GF-D8 (cell line): Measurements from ENCODE around the gene DPM1.

Experiments
- DNase-seq: peaks from one replicate; lab custom pipeline; 2025; lab: John Stamatoyannopoulos, UW

Gene DPM1

DNA sequence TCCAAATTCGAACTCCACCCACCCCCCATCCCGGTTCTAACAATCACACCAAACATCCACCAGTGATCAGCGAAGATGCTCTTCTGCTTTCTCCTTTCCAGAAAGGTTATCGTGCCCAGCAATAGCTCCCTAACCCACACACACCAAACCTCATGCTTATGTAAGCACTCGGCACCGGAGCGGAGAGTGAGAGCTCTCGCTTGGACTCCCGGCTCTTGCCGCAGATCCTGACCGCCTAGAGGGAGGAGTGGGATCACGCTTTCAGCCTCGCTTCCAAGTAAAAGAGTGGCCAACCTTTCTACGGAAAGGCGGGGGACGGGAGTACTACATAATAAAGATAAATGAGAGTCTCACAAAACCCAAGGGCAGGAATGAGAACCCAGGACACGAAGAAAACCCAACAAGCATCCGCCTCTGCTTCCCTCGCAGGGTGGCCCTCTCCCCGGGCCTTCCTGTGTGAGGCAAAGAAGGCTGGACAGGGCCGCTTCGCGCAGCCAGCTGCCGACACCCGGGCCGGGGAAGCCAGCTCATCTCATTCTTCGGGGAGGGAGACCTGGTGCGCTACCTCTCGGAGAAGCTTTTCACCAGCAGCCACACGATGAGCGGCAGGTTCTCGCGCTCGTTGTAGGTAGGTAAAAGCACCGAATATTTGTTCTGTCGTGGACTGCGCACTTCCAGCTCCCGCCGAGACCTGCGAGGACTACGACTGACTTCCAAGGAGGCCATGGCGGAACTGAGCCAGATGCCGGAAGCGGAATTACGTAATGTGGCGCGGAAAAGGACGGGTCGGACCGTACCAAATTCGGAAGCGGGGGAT lies at the start of gene DPM1:
Gene DPM1, minus strand, starts transcription at position 735 of the 817 bp plus-strand sequence. Its CDS starts 9 bp downstream, at position 726.
- peak; percentile 85 for DNase-seq

DNA sequence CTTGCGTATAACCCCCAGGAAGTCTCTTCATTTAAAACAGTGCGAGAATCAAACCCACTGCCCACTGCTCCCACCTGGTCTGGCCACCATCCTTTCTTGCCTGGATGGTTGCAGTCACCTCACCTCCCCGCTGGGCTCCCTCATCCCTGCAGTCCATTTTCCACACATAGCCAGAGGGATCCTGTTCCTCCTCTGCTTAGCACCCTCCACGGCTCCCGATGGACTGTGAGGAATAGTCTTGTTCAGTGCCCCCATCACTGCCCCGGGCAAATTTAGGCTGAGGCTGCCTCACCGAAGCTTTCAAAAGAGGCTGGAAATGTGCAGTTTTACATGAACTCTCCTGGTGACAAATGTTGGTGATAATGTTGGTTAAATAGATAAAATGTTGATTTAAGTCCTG lies 46.9 kb upstream of the DPM1 start:
- DNase-seq: no peak

DNA sequence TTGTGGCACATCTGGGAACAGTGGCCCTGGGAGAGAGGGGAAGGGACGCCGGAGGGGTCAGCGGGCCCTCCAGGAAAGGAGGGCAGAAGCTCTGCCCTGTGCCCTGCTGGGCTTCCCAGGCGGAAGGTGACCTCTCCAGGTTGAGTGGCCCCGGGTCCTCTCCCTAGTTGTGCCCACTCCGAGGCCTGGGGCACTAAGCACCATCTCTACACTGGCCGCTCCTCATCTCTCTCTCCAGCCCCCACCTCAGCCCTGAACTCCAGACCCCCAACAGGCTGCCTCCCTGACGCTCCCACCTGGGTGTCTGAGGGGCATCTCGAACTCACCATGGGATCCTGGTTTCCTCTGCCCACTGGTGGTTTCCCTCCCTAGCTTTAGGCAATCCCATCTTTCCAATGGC lies 46.4 kb upstream of the DPM1 start:
- DNase-seq: no peak

DNA sequence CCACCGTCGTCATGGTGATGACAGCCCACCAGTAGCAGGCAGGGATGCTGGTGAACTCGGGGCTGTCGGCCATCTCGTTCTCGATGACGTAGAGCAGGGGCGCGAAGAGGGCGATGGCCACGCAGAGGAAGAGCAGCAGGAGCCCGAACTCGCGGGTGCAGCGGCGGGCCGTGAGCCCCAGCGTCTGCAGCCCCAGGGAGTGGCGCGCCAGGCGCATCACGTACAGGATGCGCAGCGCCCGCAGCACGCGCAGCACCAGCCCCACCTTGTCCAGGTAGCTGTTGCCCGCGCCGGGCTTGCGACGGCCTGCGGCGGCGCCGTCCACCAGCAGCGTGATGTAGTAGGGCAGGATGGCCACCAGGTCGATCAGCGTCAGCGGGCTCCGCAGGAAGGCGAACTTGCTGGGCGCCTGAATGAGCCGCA lies 46.0 kb upstream of the DPM1 start:
- no peak for DNase-seq

DNA sequence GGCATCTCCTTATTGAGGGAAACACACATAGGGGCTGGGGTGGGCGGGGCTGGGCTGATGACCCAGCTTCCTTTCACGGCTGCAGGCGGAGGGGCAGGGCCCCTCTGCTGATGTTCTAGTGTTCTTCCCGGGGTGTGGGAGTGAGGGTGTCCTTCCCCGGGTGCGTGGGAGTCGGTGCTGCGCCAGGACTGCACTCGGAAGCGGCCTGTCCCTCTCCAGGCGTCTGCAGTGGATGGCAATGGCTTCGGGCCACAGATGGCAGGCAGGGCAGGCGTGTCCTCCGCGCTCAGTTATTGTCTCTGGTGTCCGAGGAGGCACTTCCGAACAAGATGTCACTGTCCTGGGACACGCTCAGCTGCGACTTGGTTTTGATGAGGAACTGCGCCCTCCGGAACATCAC lies 45.4 kb upstream of the DPM1 start:
- DNase-seq: no peak

DNA sequence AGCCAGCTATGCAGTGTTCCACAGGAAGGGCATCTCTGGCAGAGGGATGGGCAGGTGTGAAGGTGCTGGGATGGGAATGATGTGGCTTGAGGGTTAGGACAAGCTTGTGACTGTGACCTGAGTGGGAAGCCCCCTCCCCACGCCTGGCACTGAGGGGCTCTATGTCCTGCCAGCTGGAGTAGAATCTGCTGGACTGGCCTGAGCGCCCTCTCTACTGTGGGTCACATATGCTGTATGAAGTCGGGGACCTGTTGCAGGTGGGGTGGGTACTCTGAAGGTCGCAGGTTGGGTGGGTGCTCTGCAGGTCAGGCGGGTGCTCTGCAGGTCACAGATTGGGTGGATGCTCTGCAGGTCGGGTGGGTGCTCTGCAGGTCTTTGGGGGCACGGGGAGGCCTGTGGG lies 44.3 kb upstream of the DPM1 start:
- no peak for DNase-seq

DNA sequence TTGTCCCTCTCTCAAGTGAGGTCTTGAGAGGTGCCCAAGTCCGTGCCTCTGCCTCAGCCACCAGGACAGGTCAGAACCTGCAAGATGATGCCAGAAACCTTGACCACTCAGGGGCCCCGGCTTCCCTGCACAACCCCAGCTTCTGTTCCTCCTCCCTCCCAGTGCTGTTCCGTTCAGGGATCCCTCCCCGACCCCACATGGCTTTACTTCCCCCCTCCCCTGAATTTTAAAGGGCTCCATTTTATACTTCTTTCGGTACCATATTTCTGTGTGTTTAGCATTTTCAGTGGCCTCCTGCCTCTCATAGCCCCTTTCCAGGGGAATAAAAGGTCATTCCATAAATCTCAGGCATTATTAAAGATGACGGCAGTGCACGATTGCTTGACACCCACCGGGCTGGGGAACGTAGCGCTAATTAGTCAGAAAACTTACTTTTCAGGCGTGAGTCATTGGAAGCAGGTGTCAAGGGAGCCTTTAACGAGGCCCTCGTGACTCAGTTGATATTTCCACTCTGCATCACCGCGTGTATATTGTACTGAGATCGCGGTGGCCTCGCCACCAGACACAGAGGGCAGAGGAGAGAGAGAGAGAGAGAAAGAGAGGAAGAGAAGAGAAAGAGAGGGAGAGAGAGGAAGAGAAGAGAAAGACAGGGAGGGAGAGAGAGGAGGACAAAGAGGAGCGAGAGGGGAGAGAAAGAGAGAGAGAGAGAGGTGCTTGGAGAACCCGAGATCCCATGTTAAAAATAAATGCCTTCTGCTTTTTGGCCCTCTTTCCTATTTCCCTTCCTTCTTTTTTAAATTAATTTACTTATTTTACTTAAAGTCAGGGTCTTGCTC lies 43.3 kb upstream of the DPM1 start:
- no peak for DNase-seq

DNA sequence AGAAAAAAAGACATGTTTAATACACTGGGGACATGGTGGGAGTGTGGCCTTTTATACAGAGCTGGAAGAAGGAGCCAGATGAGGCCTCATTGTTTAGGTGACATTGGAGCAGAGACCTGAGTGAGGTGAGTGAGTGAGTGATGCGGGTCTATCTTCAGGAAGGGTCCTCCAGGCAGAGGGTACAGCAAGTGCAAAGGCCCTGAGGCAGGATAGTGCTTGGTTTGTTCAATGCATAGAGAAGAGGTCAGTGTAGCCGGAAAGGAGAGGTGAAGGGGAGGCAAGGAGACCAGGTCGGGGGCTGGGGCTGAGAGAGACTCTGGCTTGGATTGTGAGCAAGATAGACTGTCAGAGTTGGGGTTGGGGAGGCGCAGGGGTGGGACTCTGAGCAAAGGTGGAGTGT lies 41.0 kb upstream of the DPM1 start:
- no peak for DNase-seq

DNA sequence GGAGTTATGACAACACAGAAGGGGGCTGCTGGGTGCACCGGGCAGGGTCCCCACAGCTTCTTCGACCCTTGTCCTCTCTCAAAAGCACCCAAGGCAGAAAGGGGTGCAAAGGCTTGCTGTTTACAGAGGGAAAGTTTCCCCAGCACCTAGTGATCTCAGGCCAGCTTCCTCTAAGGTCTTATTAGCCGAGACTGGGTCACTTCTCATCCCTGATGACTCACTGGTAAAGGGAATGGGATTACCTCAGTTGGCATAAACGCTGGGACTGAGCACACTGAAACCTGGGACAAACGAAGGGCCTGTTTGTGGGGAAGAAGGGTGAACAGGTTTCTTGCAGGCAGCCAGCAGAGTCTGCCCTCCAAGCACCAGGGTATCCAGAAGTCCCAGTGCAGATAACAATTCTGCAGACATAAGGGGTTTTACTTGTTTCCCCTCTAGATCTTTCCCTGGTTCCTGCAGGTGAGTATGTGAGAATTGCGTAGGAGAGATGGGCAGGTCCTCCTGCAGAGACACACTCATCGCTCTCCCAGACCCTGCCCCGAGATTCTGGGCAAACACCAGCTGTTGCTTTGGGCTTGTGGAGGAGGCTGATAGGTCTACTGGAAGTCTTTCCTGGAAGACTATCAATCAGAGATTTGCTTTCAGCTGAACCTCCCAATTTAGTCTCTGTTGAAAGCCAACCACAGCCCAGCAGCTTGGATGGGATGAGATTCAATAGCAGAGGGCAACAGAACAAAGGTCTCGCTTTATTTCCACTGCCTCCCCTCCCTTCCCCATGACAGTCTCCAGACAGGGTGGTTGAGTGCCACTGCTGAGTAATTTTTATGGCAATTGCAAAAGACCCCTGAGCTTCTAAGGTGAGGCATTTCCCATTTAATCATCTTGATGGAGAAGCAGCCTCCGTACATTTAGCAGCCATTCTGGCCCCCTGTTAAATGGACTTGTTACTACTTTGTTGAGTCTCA lies 38.9 kb upstream of the DPM1 start:
- DNase-seq: no peak

DNA sequence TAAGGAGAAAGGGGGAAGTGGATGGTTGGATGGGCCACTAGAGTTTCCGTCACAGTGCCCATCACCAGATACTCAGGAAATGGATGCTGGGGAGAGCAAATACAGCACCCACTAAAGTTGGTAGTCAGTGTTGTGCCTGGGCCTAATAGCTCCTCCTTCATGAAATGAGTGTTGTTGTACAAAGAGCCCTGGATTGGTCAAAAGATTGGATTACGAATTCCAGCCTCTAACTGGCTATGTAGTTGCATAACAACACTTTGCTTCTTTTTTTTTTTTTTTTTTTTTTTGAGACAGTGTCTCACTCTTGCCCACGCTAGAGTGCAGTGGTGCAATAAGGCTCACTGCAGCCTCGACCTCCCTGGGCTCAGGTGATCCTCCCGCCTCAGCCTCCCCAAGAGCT lies 37.2 kb upstream of the DPM1 start:
- DNase-seq: no peak

DNA sequence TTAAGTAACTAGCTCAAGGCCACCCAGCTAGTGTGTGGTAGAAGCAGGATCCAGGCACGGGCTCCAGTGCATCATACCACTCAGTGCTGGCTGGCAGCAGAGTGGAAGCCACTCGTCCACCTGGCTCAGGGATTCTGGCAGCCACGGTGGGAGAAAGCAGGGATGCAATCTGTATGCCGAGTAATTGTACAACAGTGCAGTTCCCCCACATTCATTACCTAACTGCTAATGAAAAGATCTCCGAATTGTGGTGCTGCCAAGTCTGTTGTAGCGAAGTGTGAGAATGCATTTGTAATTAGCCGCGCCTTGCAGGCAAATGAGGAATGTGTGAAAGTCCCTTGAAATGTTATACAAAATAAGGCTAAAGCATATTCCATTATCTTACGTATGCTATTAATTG lies 35.5 kb upstream of the DPM1 start:
- no peak for DNase-seq

DNA sequence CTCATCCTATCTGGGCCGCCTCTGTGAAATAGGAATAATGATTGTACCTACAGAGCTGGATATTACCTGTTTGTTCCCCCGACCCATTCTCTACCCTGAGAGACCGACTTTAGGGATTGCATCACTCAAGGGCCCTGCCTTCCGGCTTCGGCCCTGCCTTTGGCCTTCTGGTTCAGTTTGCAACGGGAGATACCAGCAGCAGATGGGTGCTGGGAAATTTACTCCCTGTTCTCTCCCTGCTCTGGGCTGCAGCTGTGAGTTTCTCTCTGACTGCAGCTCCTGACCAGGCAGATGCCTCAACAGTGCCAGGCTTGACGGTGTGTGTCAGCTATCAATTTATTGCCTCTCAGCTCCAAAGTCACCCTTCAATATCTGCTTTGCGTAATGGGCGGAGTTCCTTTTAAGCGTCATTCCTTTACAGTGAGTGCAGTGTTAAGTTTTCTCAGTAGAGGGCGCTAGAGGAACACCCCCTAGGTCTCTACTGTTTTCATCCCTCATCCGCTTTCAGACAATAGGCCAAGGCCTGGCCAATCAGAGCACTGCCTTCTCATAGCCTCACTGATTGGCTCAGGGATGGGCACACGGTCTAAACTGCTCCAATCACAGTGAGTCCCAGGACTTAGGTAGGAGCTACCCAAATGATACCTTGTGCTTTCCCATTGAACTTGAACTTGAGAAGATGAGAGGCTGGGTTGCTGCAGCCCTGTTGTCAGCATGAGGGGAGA lies 34.6 kb upstream of the DPM1 start:
- DNase-seq: peak; percentile 11

DNA sequence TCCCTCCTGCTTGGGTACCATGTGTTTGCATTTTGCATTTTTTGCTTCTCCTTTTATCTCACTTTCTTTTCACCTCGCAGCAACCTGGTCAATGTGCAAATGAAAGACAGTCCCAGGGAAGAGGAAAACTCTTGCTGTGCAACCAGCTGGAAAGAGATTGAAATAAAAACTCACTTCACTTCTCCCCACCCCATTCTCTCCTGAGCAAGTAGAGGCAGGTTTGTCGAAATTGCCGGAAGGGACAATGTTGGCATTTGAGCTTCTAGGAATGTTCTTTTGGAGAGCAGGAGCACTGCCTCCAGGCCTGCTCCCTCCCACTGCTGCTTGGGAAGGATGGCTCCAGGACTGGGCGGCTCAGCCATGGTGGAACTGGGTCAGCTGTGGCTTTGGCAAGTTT lies 34.0 kb upstream of the DPM1 start:
- no peak for DNase-seq

DNA sequence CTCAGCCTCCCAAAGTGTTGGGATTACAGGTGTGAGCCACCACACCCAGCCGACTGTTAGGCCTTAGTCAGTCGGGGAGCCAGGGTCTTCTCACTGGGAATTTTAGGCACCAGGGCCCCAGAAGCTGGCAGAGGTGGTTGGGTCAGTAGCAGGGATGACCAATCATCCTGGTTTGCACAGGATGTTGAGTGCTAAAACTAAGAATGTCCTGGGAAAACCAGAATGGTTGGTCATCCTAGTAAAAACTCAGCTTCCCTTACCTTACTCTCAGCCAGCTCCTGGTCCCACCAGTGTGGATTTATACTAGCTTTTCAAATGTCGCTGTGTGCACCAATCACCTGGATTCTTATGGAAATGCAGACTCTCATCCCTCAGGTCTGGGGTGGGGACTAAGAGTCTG lies 32.7 kb upstream of the DPM1 start:
- no peak for DNase-seq

DNA sequence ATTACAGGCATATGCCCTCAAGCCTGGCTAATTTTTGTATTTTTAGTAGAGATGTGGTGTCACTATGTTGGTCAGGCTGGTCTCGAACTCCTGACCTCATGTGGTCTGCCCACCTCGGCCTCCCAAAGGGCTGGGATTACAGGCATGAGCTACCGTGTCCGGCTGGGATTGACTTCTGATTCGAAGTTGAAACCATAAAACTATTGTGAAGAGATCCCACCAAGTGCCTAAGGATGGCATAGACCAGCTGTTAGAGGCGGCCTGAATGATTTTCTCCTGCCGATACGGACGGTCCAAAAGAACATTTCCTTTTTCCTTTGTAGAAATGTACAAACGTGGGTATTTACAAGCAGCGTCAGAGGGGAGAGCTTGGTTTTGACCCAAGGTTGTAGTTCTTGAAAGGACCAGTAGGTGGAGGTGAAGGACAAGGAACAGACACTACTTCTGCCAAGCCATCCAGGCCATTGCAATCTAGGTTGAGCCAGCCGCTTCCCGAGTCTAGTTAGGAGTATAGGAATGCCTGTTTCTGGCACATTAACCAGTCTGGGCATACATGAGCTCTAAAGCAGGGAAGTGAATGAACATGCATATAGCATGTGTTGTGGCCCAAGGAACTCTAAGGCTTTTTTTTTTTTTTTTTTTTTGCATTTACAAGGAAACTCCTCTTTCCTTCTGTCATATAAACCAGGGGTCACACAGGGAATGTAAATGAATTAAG lies 29.3 kb upstream of the DPM1 start:
- DNase-seq: peak; percentile 31

DNA sequence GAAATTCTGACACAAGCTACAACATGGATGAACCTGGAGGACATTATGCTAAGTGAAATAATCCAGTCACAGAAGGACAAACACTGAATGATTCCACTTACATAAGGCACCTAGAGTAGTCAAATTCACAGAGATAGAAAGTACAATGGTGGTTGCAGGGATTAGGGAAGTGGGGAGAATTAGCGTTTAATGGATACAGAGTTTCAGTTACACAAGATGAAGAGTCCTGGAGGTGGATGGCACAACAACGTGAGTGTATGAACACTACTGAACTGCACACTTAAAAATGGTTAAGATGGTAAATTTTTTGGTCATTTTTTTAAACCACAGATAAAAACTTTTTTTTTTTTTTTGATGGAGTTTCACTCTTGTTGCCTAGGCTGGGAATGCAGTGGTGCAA lies 25.0 kb upstream of the DPM1 start:
- DNase-seq: no peak

DNA sequence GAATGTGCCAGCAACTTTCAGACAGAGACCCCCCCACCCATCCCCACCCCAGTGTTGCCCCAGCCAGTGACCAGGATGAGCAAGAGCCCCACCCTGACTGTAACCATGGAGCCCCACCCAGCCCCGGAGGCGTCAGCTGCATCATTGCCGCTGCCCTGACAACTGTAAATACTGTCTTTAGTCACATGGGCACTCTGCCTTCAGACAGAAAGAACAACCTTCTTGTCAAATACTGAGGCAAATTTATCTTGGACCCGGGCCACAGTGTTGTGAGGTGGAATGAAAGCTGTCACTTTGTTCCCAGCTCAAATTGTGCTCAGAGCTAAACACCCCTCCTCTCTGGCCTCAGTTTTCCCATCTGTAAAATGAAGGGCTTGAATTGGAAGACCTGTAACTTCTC lies 24.0 kb upstream of the DPM1 start:
- no peak for DNase-seq

DNA sequence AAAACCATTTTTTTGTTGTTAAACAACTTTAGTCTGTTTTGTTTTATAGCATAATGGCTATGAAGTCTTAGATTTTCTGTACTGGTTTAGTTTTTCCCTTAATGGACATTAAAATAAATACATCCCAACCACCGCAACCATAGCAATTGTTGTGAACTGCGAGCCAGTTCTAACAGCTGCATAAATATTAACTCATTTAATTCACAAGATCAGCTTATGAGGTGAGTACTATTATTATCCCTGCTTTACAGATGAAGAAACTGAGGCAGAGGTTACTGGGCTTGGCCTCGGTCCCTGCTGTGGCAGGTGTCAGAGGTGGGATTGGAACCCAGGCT lies 23.3 kb upstream of the DPM1 start:
- no peak for DNase-seq

DNA sequence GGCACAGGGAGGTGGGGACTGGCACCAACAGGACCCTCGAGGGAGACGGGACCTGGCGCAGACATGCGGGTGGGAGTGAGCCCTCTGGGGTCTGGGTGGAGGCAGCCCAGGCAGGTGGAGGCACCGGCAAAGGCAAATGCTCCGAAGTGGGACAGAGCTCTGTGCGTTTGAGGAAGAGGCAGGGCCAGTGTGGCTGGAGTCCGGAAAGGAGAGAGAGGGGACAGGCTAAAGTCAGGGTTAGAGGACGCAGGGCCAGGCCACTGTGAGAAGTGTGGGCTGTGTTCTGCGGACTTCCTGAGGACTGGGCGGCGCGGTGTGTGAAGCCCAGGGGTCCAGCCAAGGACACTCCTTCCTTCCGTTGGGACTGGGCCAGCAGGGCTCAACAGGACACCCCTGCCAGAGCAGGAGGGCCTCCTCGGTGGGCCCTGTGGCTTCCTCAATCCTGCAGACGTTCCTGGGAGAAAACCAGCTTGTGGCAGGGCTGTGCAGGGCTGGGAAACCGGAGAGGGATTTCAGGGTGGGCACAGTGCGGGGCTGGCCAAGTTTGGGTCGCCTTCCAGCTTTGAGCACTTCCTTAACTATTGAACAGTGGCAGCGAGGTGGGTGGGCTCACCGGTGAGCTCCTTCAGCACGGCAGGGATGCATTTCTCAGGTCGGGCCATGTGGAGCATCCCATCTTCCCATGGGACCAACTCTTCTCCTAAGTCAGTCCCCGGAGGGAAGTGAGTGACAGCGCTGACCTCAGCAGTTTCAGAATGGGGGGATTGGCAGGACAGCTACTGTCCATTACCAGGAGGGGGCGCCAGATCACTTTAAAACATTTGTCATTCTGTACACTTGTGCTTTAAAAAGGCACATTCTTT lies 22.8 kb upstream of the DPM1 start:
- DNase-seq: peak; percentile 13

DNA sequence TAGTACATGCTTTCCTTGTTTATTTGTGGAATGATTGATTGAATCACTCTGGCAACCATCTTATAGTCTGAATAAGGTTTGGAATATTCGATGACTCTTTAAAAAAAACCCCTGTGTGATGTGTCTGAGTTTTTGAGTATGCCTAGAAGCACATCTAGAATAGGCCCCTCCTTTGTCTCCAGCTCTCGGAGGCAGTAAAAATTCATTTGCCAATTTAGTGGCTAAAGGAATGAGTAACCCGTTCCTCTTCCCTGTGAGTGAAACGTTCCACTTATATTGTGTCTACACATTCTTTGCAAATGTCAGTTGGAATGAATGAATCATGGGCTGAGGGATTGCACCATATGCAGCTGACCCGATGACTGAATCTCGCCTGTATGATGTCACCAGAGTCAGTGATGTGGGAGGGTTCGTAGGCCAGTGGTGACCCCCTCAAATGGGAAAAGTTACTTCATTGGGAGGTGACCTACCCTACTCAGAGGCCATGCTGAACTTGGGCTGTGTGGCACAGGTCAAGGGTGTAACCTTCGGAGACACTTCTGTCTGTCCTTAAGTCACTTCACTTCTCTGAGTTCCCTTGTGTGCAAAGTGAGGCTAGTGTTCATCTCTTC lies 21.8 kb upstream of the DPM1 start:
- DNase-seq: no peak
